KG1 (cell line): Measurements from ENCODE around the gene RICTOR.
"Not testable (repeated sequence)": the region's sequence is repeated elsewhere in the genome, so short reads cannot be mapped to it uniquely, and the experiment has no call there.

Experiments
- DNase-seq: peaks from one replicate; lab custom pipeline; 2025; lab: John Stamatoyannopoulos, UW

Gene RICTOR

DNA sequence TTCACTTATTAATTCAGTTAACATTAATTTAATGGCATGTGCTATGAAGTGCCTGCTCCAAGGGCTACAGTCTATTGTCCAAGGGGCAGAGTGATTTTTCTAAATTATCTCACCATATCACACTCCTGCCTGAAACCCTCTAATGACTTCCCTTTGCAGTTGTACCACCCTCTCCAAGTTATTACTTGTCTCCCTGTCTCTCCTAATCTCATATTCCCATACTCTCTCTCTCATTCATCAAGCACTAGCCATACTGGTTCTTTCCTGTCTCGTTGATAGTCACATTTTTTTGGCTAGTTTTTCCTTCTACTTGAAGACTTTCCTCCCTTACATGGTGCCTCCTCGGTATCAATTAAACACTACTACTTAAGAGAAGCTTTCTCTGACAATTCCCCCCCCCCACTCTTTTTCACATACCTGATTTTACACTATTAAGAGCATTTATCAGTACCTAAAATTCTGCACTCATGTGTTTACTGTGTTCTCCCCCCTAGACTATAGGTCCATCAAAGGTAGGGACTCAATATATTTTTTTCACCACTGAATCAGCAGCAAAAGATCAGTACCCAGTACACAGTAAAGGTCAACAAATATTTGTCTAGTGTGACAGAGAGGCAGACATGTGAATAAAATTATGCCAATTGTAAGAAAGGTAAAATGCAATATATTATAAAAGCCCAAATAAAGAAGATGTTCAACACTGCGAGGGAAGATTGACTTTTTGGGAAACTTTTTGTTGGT lies 19.0 kb downstream of the RICTOR start:
- no peak for DNase-seq

DNA sequence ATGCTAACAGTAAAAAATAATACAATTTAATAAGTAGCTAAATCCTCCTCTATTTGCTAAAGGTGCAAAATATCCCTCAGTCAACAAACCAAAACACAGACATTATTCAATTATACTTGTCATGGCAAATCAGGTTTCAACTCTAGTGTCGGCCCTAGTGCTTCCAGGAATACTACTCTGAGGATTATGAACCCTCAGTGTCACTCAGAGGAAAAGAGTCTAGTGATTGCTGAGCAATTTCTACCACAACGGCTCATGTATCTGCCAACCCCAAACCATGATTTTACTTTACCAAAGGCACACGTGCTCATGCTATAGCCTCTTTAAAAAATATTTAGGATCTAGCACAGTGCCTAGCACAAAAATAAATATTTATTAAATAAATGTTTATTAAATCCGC lies 21.0 kb downstream of the RICTOR start:
- DNase-seq, result no peak

DNA sequence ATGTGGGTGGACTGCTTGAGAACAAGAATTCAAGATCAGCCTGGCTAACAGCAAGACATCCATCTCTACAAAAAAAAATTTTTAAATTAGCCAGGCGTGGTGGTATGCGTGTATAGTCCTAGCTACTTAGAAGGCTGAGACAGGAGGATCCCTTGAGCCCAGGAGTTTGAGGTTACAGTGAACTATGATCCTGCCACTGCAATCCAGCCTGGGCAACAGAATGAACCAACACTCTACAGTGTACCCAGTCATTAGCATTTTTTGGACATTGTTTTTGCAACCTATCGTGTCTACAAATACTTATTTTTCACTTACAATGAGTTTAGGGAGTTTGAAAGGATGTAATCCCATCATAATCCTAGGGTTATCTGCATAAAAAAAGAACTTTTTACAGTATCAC lies 22.1 kb downstream of the RICTOR start:
- no peak for DNase-seq

DNA sequence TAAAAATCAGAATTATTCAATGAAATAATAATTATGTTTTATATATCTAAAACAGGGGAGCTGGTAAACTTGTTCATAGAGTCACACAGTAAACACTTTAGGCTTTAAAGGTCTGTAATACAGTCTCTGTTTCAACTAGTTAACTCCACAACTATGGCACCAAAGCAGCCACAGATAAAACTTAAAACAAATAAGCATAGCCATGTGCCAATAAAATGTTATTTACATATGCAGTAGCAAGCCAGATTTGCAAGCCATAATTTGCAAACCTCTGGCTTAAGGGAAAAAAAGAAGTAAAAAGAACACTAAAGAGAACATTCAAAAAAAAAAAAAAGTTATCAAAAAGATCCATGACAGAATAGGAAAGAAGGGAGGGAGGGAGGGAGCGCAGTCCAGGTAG lies 24.9 kb downstream of the RICTOR start:
- no peak for DNase-seq

DNA sequence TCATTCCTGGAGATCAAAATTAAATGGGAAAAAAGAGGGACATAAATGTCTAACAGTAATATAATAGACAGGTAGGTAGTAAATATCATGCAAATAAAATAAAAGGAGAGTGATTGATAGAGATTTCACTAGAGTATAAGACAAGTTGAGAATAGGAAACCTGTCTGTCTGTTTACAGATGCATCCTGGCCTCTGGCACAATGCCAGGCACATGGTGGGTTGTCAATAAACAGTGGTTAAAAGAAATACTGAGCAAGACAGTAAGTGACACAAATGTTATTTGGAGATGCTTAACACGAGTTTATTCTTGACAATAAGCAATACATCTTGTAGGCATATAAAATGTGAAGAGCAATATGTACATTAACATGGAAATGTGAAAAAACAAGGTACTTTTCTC lies 33.3 kb downstream of the RICTOR start:
- no peak for DNase-seq

DNA sequence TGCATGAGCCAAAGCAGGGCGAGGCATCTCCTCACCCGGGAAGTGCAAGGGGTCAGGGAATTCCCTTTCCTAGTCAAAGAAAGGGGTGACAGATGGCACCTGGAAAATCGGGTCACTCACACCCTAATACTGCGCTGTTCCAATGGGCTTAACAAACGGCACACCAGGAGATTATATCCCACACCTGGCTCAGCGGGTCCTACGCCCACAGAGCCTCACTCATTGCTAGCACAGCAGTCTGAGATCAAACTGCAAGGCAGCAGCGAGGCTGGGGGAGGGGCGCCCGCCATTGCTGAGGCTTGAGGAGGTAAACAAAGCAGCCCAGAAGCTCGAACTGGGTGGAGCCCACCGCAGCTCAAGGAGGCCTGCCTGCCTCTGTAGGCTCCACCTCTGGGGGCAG lies 39.7 kb downstream of the RICTOR start:
- not testable (repeated sequence) for DNase-seq

DNA sequence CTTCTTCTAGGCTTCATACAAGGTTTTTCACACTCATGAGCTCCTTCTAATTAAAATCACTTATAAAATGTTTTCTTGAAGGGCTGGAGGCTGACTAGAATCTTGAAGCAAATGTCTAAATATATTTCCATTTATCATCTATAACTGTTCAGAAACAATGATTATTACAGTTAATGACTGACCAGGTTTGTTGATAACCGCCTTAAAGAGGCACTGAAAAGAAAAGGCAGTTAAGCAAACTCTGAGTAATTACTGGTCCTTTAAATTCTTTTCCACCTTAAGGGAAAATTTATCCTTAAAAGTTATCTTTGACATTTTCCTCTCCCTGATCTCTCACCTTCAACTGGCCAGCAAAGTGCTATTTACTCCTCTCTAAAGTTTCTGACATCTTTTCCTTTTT lies 43.2 kb downstream of the RICTOR start:
- DNase-seq, result no peak

DNA sequence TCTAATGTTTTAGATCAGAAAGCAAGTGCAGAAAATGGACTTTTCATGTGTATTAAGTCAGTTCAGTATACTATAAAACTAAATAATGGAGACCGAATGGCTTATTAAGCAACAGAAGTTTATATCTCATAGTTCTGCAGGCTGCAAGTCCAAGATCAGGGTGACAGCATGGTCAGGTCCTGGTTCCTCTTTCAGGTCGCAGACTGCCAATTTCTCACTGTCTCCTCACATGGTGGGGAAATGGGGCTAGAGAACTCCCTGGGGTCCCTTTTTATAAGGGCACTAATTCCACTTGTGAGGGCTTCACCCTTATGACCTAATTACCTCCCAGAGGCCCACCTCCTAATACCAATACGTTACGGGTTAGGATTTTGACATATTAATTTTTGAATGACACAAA lies 48.7 kb downstream of the RICTOR start:
- no peak for DNase-seq

DNA sequence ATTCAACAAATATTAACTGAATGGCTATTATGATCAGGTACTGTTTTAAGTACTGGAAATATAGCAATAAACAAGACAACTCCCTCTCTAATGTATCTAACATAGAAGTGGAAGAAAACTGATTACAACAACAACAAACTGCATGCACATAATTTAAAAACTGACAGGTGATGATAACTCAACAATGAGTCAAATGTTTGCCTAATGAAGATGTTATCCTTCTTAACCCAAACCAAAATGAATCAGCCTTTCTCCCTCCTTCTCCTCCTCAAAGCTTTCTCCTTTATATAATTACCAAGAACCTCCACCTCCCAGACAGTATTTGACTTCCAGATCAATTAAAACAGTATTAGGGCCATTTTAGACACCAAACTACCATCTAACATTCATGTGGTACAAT lies 49.3 kb downstream of the RICTOR start:
- no peak for DNase-seq

DNA sequence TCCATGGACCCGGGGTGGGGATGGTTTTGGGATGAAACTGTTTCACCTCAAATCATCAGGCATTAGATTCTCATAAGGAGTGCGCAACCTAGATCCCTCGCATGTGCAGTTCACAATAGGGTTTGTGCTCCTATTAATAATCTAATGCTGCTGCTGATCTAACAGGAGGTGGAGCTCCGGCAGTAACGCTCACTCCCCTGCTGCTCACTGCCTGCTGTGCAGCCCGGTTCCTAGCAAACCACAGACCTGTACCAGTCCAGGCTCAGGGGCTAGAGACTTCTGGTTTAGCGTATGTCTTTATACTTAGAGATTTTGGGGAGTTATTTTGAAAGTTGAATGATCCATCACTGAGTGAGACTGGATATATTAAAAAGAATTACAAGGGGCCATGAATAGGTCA lies 50.2 kb downstream of the RICTOR start:
- DNase-seq, result no peak

DNA sequence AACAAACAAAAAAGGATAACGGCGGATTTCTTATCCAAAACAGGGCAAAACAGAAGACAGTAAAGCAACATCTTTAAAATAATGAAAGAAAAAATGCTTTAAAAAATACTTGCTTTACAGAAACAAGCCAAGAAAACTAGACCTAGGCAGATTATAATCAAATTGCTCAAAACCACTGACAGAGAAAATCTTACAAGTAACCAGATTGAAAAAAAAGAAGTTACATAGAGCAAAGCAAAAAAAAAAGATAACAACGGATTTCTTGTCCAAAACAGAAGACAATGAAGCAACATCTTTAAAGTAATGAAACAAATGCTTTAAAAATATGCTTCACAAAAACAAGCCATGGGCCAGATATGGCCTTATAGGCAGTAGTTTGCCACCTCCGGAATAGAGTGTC lies 51.1 kb downstream of the RICTOR start:
- no peak for DNase-seq

DNA sequence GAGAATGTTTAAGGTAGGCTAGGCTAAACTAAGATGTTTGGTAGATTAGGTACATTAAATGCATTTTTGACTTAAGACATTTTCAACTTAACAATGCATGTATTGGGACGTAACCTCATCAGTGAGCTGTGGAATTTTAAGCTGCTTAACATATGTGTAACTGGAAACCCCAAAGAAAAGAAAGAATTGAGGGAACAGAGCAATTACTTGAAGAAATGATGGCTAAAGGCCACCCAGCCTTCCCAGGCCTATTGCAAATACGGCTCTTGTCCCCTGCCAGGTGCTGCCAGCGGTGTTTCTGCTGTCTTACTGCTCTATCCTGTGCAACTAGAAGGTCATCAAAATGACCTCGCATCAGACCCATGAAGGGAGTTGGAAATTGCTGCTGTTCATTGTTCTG lies 52.0 kb downstream of the RICTOR start:
- DNase-seq, result no peak

DNA sequence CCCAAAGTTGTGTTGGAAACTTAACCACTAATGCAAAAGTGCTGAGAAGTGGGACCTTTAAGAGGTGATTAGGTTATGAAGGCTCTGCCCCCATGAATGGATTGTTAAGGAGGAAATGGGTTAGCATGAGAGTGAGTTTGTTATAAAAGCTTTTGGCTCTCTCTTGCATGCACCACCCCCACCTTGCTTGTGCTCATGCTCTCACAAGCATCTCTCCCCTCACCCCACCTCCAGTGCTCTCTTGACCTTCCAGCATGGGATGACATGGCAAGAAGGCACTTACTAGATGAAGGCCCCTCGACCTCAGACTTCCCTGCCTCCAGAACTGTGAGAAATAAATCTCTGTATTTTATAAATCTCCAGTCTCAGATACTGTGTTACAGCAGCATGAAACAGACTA lies 52.8 kb downstream of the RICTOR start:
- DNase-seq, result no peak

DNA sequence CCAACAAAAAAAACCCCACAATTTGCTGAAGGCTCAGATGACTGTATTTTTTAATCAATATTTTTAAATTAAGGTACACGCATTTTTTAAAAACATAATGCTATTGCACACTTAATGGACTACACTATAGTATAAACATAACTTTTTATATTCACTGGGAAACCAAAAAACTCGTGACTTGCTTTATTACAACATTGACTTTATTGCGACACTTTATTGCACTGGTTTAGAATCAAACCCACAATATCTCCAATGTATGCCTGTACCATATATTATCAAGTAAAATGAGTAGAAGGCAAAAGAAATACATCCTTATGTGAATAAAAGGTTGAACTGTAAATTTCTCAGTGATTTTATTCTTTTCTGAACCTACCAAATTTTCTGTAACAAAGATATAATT lies 53.7 kb downstream of the RICTOR start:
- DNase-seq, result no peak

DNA sequence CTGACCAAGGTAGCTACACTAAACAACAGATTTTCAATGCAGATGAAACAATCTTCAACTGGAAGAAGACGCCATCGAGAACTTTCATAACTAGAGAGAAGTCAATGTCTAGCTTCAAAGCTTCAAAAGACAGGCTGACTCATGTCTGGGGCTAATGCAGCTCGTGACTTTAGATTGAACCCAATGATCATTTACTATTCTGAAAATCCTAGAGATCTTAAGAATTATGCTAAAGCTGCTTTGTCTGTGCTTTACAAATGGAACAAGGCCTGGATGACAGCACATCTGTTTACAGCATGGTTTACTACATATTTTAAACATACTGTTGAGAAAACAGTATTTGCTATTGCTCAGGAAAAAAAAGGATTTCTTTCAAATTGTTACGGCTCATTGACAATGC lies 54.9 kb downstream of the RICTOR start:
- DNase-seq, result no peak

DNA sequence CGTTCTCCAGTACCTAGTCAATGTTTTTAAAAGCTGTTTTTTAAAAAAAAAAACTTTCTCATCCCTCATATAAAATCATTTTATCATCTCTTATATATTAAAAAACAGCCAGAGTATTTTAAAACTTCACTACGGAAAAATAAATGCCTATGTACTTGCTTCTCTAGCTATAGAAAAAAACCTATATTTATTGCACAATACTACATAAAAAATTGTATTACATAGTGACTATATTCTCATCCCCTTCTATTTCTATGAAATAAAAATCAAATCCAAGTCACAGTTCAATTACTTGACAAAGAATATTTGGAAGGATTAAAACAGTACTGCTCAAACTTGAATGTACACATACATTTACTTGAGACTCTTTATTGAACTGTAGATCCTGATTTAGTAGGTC lies 56.7 kb downstream of the RICTOR start:
- no peak for DNase-seq

DNA sequence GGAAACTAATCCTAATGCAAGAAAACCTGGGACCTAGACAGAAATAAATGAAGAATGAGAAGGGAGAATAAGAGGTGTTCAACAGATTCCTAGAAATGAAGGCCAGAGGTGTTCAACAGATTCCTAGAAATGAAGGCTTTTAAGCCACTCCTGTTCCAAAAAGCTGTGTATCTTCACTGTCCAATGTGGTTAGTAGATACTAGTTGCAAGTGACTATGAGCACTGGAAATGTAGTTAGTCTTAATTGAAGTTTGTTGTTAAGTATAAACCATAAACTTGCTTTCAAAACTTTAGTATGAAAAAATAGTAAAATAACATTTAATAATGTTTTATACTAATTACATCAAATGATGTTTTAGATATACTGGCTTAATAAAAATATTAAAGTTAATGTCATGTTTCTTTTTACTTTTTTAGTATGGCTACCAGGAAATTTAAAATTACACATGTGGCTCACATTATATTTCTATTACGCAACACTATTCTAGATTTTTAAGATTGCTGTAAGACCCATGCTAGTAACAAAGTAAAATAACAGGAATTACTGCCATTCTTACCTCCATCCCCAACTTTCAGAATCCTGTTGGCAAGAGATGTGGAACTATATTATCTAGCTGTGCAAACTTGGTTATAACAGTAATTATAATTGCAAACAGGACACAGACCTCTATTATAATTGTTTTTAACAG lies 57.5 kb downstream of the RICTOR start:
- no peak for DNase-seq

DNA sequence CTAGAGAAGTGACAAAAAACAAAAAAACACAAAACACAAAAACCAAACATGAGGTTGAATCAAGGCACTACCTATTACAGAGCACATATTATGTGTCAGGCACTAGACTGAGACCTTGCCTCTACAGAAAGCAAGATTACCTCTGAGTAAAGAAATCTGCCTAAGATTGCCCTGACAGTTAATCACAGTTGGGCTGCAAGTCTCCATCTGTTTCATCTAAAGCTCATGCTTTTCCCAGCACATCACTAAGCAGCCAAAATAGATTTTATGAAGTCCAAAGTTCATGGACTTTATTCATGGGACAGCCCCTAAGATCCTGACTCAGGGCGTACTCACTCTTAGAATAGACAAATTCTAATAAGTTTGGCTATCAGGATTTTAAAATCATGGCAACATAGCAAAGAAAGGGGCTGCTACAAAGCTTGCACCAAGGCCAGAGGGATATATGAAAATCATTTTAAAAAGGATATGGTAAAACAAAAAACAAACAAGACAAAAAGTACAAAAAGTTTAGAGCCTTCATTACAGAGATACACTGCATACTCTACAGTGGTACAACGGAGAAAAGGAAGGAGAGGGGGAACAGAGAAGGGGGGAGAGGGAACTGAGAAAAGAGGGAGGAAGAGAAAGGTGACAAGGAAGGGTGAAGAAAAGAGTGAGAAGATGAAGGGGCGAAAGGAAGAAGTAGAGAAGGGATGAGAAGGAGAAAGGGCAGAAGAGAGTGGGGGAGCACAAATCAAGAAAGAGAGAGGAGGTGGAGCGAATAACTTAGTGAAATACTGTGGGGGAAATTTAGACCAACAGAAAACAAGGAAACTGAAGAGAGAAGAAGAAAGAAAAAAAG lies 58.2 kb downstream of the RICTOR start:
- no peak for DNase-seq

DNA sequence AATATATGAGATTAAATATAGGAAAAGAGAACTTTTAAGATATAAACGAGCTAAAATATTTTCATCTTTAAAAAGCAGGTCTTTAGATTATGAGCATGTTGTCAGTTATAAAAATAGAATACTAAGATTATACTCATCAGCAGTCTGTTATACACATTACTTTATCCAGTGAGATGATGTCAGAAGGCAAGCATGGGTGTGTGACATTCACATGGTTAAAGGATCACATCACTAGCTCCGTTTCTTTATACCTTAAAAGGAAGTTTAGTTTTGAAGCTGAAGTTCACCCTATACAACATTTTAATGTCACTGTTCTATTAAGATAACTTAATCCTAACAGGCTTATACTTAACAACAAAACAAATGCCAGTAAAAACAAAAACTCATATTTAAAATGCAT lies 59.6 kb downstream of the RICTOR start:
- no peak for DNase-seq

DNA sequence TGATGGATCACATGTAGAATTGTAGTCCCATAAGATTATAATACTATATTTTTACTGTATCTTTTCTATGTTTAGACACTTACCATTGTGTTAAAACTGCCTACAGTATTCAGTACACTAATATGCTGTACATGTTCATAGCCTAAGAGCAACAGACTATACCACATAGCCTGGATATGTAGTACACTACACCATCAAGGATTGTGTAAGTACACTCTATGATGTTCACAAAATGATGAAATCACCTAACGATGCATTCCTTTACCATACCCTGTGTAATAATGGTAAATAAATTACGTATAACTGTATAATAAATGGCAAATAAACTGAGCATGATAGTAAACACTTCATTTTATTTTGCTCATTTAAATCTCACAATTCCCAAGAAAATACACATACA lies 60.3 kb downstream of the RICTOR start:
- no peak for DNase-seq

DNA sequence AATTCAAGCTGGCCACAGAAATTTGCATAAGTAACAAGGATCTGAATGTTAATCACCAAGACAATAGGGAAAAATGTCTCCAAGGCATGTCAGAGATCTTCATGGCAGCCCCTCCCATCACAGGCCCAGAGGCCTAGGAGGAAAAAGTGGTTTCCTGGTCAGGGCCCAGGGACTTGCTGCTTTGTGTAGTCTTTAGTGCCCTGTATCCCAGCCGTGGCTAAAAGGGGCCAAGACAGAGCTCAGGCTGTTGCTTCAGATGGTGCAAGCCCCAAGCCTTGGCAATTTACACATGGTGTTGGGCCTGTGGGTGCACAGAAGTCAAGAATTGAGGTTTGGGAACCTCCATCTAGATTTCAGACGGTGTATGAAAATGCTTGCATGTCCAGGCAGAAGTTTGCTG lies 63.2 kb downstream of the RICTOR start:
- DNase-seq, result not testable (repeated sequence)

DNA sequence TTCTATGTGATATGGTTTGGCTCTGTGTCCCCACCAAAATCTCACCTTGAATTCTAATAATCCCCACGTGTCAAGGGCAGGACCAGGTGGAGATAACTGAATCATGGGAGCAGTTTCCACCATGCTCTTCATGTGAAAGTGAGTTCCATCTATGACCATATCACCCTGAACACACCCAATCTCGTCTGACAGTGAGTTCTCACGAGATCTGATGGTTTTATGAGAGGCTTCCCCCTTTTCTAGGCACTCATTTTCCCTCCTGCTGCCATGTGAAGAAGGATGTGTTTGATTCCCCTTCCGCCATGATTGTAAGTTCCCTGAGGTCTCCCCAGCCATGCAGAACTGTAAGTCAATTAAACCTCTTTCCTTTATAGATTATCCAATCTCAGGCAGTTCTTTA lies 64.2 kb downstream of the RICTOR start:
- DNase-seq, result no peak

DNA sequence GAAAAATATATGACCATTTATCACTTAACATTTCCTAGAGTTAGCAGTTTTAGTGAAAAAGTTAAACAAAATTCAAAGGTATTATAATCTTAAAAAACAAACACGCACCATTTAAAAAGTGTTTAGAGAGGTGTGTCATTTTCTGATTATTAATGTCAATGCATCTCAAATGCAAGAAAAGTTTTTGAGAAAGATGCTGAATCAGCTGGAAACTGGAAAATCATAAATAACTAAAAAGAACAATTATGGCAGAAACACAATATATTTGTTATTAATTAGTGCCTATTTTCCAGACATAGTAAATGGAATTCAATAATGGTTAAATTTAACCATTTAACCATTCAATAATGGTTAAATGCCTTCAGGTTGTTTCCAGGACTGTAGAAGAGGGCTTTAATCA lies 64.9 kb downstream of the RICTOR start:
- DNase-seq, result no peak
